GM18526 (cell line): ENCODE data around the gene HEXD.

Experiments
- POLR2A ChIP-seq: IDR thresholded peaks from 3 replicates; pipeline ENCODE4 v1.6.1; 2011; ENCODE audit not compliant: insufficient read length; ENCODE audit errors: extremely low read depth

Gene HEXD

DNA sequence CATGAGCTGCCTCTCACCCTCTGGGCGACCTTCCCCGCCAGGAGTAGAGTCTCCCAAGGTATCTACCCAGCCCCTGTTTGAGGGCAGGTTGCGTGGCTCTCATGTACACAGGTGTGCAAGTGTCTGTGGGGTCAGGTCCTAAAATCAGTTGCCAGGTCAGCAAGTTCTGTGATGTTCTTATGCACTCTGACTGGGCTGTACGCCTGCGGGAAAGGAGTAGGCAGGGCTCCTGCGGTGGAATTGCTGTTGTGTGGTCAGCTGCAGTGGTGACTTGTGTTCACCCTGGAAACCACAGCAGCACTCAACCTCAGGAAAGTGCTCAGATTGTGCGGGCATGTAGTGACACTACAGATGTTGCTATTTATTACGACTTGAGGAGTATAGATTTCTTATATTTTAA is 59.8 kb downstream of the HEXD start:
- TF ChIP-seq POLR2A, result no peak

- no peak for TF ChIP-seq POLR2A
Measured at GRCh38 chr17:82479602-82480001, 61.5 kb downstream of the HEXD start.

- no peak for TF ChIP-seq POLR2A
Measured at GRCh38 chr17:82480318-82480717, 62.2 kb downstream of the HEXD start.

DNA sequence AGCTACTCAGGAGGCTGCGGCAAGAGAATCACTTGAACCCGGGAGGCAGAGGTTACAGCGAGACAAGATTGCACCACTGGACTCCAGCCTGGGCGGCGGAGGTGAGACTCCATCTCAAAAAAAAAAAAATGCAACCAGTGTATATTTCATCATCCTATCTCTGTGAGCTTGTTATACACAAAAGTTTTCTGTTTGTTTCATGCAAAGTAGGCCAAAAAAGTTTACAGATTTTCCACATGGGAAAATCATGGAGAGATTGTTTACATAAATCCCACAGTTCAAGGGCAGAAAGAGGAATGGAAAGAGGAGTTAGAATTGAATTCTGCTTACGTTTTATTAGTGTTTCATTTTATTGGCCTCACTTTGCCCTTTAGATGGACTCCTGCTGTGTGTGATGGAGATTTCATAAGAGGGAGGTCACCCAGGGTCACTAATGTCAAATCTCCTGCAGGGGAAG is 65.1 kb downstream of the HEXD start:
- no peak for TF ChIP-seq POLR2A

DNA sequence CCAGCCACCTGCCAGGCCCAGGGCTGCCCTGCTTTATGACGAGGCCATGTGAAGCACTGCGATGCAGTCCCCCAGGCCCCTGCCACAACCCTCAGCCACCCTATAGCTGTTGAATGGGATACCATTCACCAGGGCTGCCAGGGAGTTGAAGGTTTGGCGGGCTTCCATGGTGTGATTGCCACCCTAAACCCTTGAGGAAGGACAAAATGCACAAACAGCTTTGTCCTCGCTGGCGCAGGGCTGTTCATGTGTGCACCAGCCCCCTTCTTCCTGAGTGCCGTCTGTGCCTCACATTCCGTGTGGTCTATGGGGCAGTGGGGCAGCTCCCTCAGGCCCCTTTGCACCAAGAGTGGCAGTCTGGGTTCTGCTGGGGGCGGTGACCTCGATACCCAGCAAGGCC is 65.7 kb downstream of the HEXD start:
- TF ChIP-seq POLR2A, result no peak

DNA sequence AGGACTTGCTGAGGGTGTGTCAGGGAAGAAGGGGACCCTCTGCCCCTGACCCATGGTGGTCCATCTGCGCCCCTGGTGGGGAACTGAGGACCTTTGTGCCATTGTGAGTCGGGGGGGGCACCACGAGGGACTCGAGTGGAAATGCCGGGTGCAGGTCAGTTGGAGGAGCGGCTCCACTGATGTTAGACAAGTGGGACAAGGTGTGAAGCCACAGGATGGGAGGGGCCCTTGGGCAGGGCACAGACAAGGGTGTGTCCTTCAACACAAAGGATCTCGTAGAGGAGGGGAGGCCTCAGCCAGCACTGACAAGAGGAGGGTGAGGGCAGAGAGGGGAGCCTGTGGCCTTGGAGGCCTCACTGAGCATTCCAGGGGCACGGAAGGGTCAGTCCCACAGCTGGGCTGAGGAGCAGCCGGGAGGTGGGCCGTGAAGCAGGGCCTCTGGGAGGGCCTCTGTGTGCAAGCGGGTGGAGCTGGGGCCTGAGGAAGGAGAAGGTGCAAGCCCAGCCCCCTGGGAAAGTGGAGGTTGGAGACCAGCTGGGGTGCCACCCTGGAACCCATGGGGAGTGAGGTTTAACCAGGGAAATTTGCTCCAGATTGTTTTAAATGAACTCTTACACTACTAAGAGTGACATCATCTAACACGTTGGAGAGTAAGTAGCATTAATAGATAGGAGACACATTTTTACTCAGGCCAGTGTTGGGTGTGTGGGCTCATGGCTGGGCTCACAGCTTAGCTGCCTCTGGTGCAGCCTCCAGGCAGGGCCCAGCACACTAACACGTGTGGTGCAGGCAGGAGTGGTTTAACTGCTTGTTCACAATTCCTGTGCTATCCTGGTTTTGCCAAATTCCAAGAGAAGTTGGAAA is 68.3 kb downstream of the HEXD start:
- no peak for TF ChIP-seq POLR2A

DNA sequence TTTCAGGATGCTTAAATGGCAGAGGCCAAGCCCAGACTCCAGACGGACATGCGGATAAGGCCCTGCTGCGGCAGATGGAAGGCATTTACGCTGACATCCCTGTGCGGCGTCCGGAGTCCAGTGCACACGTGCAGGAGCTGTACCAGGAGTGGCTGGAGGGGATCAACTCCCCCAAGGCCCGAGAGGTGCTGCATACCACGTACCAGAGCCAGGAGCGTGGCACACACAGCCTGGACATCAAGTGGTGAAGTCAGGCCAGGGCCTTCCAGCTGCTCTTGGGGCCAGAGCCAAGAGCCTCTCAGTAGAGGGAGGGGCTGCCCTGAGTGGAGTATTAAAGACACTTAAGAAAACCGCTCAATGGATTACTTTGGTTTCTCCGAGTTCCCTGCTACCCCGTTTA is 69.8 kb downstream of the HEXD start:
- TF ChIP-seq POLR2A, result no peak

GRCh38 chr17:82489117-82489516 is 71.0 kb downstream of the HEXD start:
- TF ChIP-seq POLR2A, result no peak

GRCh38 chr17:82489851-82490511 is 71.8 kb downstream of the HEXD start:
- TF ChIP-seq POLR2A, result no peak

GRCh38 chr17:82490512-82491195 is 72.5 kb downstream of the HEXD start:
- no peak for TF ChIP-seq POLR2A

DNA sequence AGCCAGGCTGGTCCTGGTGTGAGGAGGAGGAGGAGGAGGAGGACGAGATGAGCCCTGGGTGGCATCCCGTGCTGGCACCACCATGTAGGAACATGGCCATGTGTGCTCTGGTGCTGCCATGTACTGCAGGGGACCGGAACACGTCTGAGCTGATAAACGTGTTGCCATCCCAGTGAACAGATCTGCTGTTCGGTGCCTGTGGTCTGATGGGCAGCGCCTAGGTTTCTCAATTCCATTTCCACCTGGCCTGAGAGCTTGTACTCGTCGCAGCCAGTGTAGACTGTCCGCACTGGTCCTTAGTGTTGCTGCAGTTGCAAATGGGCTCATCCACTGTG is 73.0 kb downstream of the HEXD start:
- no peak for TF ChIP-seq POLR2A

DNA sequence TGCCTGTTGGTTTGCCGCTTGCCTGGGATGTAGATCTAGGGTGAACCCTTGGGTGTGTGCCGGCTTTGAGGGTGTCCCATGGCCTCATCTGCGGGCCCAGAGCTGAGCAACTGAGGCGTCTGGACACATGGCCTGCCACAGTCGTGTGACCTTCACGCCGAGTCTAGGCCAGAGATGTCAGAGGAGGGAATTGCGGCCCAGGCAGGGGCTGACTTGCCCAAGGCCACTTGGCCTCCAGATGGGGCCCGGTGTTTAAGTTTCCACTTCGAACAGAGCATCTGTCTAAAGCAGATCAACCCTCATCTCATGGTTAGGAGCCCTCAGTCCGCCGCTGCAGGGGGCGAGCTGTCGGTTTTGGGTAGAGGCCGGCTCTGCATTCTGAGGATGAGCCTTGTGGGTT is 73.4 kb downstream of the HEXD start:
- no peak for TF ChIP-seq POLR2A
